ENCODE results near the gene TRIO. TPM values are rescaled to one million over a fixed set of nuclear protein-coding genes. Genes with fewer than 3 reads are reported as not detected.

Gene TRIO
- polyA plus RNA-seq, 1 of the 3 experiments (the other 2 are of a cell fraction) = 229 TPM

DNA sequence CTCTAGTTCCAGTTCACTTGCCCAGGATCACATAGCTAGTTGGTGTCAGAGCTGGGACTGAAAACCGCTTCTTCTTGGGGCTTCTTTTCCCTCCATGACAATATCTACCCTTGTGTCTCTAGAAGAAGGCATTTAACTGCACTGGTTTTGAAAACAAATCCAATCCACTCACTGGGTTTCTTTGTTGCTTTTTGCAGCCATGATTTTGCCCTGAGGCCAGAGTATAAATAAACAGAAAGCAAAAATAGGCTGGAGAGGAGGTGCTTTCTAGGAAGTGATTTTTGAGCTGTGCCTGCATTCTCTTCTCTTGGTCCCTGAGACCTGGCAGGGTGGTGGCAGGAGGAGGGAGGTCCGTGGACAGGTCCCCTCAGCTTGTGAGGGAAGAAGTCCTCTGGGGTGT lies 6.9 kb upstream of the TRIO start:
- TF ChIP-seq YY1 (IDR thresholded peaks at IDR 0.05; ENCODE audit: low read depth) = no peak
- TF ChIP-seq JUND (IDR thresholded peaks at IDR 0.05) = no peak
- TF ChIP-seq, protein P1, sequence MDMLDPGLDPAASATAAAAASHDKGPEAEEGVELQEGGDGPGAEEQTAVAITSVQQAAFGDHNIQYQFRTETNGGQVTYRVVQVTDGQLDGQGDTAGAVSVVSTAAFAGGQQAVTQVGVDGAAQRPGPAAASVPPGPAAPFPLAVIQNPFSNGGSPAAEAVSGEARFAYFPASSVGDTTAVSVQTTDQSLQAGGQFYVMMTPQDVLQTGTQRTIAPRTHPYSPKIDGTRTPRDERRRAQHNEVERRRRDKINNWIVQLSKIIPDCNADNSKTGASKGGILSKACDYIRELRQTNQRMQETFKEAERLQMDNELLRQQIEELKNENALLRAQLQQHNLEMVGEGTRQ (IDR thresholded peaks at IDR 0.05; ENCODE audit: borderline replicate concordance, low read depth, low read length) = no peak

DNA sequence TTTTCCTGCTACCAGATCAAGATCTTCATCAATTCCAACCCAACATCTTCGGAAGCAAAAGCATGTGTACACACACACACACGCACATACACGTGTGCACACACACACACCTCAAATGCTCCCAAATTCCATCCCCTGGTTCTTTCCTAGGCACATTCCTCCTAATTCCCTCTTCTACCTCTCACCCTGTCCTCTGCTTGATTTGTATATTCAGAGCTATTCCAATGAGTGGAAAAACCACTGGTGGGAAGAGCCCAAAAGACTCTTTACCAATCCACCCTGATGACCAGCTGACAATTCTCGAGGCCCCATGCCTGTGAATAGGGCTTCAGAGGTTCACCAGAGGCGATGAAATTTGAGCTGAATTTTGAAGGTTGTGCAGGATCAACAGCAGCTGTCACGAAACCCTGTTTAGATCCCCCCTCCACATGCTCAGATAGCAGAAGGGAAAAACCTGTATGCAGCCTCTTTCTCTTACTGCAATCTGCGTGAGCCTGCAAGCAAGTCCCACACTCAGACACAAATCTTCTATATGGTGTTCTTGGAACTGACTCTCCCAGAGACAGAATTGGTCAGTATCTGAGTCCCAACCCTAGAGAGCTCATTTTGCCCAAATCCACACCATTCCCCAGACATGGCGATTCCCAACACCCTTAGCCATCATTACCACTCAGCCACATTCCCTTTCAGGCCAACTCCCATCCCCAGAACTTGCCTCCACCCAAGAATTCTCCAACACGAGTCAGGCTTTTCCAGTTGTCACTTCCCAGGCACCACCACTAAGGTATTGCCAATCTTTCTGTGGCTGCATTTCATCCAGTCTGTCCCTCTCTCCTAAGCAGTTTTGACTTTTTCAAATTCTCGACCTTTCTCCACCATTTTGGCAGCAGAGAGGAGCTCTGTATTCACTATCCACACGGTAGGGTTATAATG lies 4.3 kb upstream of the TRIO start:
- Histone ChIP-seq H2AFZ (ENCODE audit: low read depth) (no peak overlapping the region), H3K9me3 (no peaks in the 10 kb centered on the region), H3K4me1 (ENCODE audit: control insufficient read depth in 1 of 2, insufficient read depth in 2 of 2, low read depth in 1 of 2, low read length in 1 of 2) (peaks cover 0 to 5% of the 10 kb centered on the region in 2 experiments; a peak in 1 of 4 replicates), H3K4me2 (no peak overlapping the region), H3F3A (replicated peaks; ENCODE audit: insufficient read depth) (peaks cover 20% of the 10 kb centered on the region), H4K20me1 (ENCODE audit: insufficient read depth) (no peaks in the 10 kb centered on the region), H3K9ac (no peak overlapping the region), H3K9me2 (no peaks in the 10 kb centered on the region), H3K36me3 (replicated peaks in 1 of 2; ENCODE audit: control insufficient read depth in 1 of 2, insufficient read depth in 2 of 2, low read length in 1 of 2) (no peaks in the 10 kb centered on the region), H3K79me2 (ENCODE audit: insufficient read depth) (peaks cover 13% of the 10 kb centered on the region), H3K27ac (ENCODE audit: low read depth in 2 of 2, low read length in 1 of 2) (no peak overlapping the region; a peak in 1 of 4 replicates), H3K27me3 (ENCODE audit: insufficient read depth) (no peaks in the 10 kb centered on the region), H3K4me3 (ENCODE audit: low read depth in 2 of 2, low read length in 1 of 2) (no peak overlapping the region)
- ChIA-PET CTCF (interaction anchor here (1.1 to 1.8 kb wide), 4 partner anchors 9 to 132 kb away, joined by 3 to 7 read pairs (median 4); no protein-coding TSS in a partner anchor), POLR2A (no interaction called here)
- DNase-seq = no peak
- TF ChIP-seq SIN3A (IDR thresholded peaks at IDR 0.05; ENCODE audit: borderline replicate concordance, low read depth, low read length) (no peak), EZH2phosphoT487 (IDR thresholded peaks at IDR 0.05; ENCODE audit: borderline replicate concordance, low read depth) (no peak), YY1 (IDR thresholded peaks at IDR 0.05; ENCODE audit: low read depth) (no peak), GABPA (IDR thresholded peaks at IDR 0.05; ENCODE audit: low read depth) (no peak), GATA2 (CRISPR knock-in tag; IDR thresholded peaks at IDR 0.05) (no peak), NRF1 (IDR thresholded peaks at IDR 0.05; ENCODE audit: low read depth, low read length) (no peak)
- TF ChIP-seq, protein P1 (IDR thresholded peaks at IDR 0.05; ENCODE audit: borderline replicate concordance, low read depth, low read length) = no peak
- TF ChIP-seq, protein P2, sequence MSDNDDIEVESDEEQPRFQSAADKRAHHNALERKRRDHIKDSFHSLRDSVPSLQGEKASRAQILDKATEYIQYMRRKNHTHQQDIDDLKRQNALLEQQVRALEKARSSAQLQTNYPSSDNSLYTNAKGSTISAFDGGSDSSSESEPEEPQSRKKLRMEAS (IDR thresholded peaks at IDR 0.05; ENCODE audit: low read depth) = no peak
- TF ChIP-seq, protein P3, sequence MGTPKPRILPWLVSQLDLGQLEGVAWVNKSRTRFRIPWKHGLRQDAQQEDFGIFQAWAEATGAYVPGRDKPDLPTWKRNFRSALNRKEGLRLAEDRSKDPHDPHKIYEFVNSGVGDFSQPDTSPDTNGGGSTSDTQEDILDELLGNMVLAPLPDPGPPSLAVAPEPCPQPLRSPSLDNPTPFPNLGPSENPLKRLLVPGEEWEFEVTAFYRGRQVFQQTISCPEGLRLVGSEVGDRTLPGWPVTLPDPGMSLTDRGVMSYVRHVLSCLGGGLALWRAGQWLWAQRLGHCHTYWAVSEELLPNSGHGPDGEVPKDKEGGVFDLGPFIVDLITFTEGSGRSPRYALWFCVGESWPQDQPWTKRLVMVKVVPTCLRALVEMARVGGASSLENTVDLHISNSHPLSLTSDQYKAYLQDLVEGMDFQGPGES (IDR thresholded peaks at IDR 0.05; ENCODE audit: low read depth, low read length) = no peak
- 86% methylated on average over 11 of the region's 11 CpGs for WGBS (ENCODE audit: low lambda C conversion rate)

More for the DNA sequence above, 6.9 kb upstream of the TRIO start:
- Histone ChIP-seq H3K4me2 (no peak overlapping the region), H3K9me3 (no peaks in the 10 kb centered on the region), H3K79me2 (ENCODE audit: insufficient read depth) (no peaks in the 10 kb centered on the region), H3K4me1 (ENCODE audit: control insufficient read depth in 1 of 2, insufficient read depth in 2 of 2, low read depth in 1 of 2, low read length in 1 of 2) (no peaks in the 10 kb centered on the region; a peak in 1 of 4 replicates), H2AFZ (ENCODE audit: low read depth) (no peak overlapping the region), H3K9me2 (no peaks in the 10 kb centered on the region), H3K36me3 (replicated peaks in 1 of 2; ENCODE audit: control insufficient read depth in 1 of 2, insufficient read depth in 2 of 2, low read length in 1 of 2) (no peaks in the 10 kb centered on the region), H3K4me3 (ENCODE audit: low read depth in 2 of 2, low read length in 1 of 2) (no peak overlapping the region), H3F3A (replicated peaks; ENCODE audit: insufficient read depth) (peaks cover 10% of the 10 kb centered on the region), H3K27me3 (ENCODE audit: insufficient read depth) (no peaks in the 10 kb centered on the region), H3K9ac (no peak overlapping the region), H3K27ac (ENCODE audit: low read depth in 2 of 2, low read length in 1 of 2) (no peak overlapping the region), H4K20me1 (ENCODE audit: insufficient read depth) (no peaks in the 10 kb centered on the region)
- 71% methylated on average over 2 of the region's 2 CpGs for WGBS (ENCODE audit: low lambda C conversion rate)
- CTCF ChIA-PET = interaction anchor here (0.8 to 1.8 kb wide), 3 partner anchors 10 to 134 kb away, joined by 3 to 4 read pairs (median 3); no protein-coding TSS in a partner anchor
- POLR2A ChIA-PET = no interaction called here
- no peak for DNase-seq
